ENCODE measurements around the gene HOXA11.

Gene HOXA11

DNA sequence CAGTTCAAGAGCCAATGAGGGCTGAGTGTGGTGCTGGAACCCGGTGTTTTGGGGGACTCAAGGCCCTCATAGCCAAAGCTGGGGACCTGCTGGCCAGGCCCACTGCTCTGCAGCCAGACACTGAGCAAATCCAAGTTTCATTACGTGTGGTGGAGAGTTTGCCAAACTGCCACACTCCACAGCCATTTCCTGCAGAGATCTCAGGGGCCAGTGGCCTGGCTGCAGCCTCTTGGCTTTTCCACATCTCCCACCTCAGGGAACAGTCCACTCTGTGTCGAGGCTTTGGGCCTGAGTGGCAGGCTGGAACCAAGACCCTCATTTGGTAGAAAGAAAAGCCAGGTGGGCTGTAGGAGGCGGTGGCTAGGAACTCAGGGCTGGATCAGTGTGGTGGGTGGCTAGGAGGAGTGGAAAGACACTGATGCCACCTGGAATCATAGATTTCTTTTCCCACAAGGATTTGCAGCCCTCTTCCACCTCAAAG, 3.2 kb downstream of the HOXA11 start:
- H3K27ac ChIP-seq = no peak overlapping the region
- TF ChIP-seq CTCF (IDR thresholded peaks at IDR 0.05) = no peak
- no peak for TF ChIP-seq ZFX (IDR thresholded peaks at IDR 0.05; ENCODE audit: borderline replicate concordance)

GRCh38 chr7:27180431-27181420, 4.3 kb downstream of the HOXA11 start:
- H3K27ac ChIP-seq = peak overlapping the region; percentile 46; the same call in 1 of the 2 replicates
- TF ChIP-seq ZFX (IDR thresholded peaks at IDR 0.05; ENCODE audit: borderline replicate concordance) = no peak
- TF ChIP-seq CTCF (IDR thresholded peaks at IDR 0.05) = no peak

DNA sequence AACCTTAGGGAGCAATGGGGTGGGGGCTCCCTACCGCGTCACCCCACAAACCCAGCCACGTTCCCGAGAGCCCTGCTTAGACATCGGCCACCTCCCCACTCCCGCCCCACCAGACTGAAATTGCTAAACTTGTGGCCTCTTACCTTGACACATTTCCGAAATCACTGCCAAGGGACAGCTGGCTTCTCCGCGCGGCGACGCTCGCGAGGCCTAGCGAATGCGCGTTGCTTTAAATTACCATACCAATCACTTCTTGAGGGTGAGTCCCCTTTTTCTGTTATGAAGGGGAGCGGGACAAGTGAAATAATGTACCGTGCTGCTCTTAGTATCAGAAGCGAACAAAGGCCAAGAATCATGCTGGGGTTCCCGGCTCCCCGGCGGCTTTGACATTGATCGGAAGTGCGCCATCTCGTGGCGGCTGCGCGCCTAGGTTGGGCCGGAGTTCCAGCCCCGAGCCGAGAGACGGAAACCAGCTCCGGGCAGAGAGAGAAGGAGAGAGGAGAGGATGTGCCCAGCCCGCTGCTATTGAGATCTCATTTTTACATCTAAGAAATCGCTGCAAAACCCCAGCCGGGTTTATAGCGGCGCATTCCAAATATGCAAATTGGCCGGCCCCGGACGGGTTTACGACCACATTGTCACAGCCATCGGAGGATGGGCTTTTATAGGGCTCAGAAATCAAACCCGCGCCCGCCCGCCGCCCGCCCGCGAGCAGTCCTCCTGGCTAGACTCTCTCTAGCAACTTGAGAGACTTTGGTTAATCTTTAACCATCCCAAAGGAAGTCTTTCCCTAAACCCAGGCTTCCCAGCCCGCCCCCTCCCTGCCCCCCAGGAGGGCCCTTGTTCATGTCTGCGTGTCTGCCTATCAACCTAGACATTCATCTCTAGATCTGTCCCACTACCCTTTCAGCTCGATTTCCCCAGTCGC, 5.3 kb downstream of the HOXA11 start:
- TF ChIP-seq CTCF (IDR thresholded peaks at IDR 0.05) (peak; percentile 100), ZFX (IDR thresholded peaks at IDR 0.05; ENCODE audit: borderline replicate concordance) (no peak)
- peak overlapping the region; percentile 46 for H3K27ac ChIP-seq

- 0 out of 2 replicates have a peak overlapping the region, but pooled peaks have one; percentile 46 for H3K27ac ChIP-seq
- no peak for TF ChIP-seq ZFX (IDR thresholded peaks at IDR 0.05; ENCODE audit: borderline replicate concordance)
- TF ChIP-seq CTCF (IDR thresholded peaks at IDR 0.05) = no peak
These were observed 6.0 kb downstream of the HOXA11 start for GRCh38 chr7:27179030-27179429.

GRCh38 chr7:27178366-27178765, 6.7 kb downstream of the HOXA11 start:
- no peak for TF ChIP-seq CTCF (IDR thresholded peaks at IDR 0.05)
- no peak overlapping the region for H3K27ac ChIP-seq

GRCh38 chr7:27177795-27178320, 7.2 kb downstream of the HOXA11 start:
- TF ChIP-seq CTCF (IDR thresholded peaks at IDR 0.05) (no peak), ZFX (IDR thresholded peaks at IDR 0.05; ENCODE audit: borderline replicate concordance) (no peak)
- H3K27ac ChIP-seq = no peak overlapping the region
